NCI-H1417 treated with DMSO at 0.1 percent for 48 hours (cell line): ENCODE measurements around the gene RPUSD3.

ENCODE experiments used
- DNase-seq: peaks from one replicate; lab custom pipeline; 2025; lab: John Stamatoyannopoulos, UW

Gene RPUSD3

GRCh38 chr3:9831253-9831652 is 12.6 kb downstream of the RPUSD3 start:
- DNase-seq: no peak

GRCh38 chr3:9828801-9829755 is 14.7 kb downstream of the RPUSD3 start:
- DNase-seq: no peak

GRCh38 chr3:9826815-9827573 is 16.8 kb downstream of the RPUSD3 start:
- DNase-seq: no peak

DNA sequence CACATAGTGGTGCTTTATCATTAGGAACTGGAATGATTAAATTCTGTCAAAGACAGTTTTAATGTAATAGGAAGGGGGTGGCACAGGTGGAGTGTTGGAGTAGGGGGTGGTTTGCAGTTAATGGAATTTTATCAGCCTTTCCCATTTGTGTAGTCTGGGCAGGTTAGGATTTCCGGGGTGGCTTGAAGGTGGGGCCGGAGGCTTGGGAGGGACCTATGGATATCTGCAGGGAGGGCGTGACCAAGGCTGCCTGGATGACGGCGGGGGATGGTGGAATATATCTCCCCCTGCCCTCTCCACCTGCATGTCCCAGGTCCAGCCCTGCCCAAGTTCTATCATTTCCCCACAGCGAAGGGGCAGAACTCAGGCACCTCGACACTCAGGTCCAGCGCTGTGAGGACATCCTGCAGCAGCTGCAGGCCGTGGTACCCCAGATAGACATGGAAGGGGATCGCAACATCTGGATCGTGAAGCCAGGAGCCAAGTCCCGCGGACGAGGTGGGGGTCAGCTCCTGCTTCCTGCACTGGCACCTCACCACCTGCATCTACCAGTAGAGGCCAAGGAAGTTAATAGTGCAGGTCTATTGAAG is 18.3 kb downstream of the RPUSD3 start:
- no peak for DNase-seq

- DNase-seq: no peak
Observed at GRCh38 chr3:9820946-9821345, 22.9 kb downstream of the RPUSD3 start.

GRCh38 chr3:9820543-9820942 is 23.3 kb downstream of the RPUSD3 start:
- DNase-seq: no peak

DNA sequence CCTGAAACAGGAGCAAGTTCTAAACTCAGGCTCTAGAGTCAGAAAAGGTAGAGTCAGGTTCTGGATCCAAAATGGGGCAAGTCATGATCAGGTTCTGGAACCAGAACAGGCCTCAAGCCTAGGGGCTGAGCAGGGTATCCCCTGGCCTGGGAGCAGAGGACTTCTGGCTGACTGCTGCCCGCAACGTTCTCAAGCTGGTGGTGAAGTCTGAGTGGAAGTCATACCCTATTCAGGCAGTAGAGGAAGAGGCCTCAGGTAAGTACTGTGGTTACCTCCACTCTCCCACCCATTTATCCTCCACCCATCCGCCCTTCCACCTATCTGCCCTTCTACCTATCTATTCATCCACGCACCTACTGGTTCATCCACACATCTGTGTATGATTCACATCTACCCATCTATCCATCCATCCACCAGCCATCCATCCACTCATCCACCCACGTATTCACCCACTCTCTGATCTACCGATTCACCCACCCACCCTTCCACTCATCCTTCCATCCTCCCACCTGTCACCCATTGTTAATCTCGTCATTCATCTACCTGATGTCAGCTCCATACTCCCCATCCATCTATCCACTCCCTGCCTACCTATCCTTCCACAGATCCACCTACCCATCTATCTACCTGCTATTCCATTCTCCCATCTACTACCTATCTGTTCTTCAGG is 25.0 kb downstream of the RPUSD3 start:
- no peak for DNase-seq

DNA sequence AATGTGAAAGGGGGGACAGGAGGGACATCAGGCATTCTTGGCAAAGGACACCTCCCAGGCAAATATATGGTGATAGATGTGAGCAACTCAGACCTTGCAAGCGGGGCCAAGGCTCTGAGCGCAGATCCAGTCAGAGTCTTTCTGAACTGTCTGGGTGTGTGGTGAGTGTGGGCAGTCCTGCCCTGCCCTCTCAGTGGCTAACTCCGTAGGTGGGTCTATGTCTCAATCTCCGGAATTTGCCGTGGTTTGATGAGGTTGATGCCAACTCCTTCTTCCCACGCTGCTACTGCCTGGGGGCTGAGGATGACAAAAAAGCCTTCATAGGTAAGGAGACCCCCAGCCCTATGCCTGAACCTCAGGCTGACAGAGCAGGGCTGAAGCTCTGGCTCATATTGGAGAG is 26.4 kb downstream of the RPUSD3 start:
- no peak for DNase-seq

DNA sequence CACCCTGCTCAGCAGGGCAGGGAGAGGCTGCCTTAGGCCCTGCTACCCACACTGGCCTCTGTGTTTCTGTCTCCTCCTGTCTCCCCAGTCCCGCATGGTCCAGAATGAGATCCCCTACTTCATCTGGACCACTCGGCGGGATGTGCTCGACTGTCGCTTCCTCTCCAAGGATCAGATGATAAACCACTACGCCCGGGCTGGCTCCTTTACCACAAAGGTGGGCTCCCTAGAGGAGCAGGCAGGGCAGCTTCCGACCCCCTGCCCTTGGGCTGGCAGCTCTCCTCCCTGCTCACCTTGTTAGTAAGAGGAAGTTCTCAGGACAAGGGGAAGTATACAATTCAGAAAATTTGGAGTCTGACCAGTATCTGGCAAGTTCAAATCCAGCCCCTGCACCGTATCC is 27.8 kb downstream of the RPUSD3 start:
- no peak for DNase-seq

DNA sequence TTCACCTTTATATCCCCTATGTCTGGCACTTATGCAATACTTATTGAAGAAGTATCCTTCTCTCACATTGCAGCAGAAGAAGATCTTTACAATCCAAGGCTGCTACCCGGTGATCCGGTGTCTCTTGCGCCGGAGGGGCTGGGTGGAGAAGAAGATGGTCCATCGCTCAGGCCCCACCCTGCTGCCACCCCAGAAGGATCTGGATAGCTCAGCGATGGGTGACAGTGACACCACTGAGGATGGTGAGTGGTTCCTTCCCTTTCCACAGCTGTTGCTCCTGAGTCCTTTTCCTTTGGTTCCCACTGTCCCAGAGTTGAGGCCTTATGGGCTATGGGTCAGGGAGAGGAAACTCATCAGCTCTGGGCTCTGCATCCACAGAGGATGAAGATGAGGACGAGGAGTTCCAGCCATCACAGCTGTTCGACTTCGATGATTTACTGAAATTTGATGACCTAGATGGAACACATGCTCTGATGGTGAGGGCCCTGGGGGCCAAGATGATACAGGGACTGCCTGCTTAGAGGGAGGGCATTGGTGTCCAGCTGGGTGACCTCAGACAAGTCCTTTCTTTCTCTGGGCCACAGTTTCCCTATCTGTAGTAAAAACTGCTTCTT is 30.8 kb downstream of the RPUSD3 start:
- no peak for DNase-seq

- no peak for DNase-seq
Observed at GRCh38 chr3:9810846-9811245, 33.0 kb downstream of the RPUSD3 start.

GRCh38 chr3:9810433-9810770 is 33.4 kb downstream of the RPUSD3 start:
- DNase-seq: no peak

DNA sequence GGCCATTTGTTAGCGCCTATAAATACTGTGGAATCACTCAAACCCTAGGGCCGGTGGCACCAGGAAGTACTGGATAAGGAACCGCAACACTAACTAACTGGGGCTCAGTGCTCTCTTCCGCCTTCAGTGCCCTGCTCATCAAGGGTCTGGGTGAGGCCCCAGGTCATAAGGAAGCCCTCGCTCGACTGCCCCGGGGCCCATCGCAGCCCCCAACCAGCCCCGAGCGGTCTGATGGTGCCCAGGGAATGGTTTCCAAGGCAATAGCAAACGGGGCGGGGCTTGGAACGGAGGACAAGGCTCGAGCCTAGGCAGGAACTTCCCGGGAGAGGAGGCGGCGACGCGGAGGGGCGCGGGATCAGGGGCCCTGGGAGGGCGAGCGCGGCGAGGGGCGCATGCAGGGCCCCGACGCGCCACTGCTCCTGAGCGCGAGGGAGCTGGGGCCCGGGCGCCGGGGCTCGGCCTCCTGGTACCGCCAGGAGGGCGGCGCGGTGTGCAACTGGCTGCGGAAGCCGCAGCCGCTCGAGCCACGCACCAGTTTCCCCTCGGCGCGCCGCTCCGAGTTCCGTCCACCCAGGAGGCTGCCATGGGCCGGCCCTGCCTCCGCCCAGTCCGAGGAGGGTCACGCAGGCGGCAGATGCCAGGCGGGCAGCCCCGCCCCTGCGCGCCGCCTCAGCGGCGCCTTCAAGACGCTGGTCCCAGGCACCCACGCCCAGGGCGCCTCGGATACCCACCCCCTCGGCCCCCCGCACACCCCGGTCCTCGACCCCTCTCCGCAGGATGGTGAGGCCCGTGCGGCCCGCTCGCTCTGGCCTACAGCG is 34.0 kb downstream of the RPUSD3 start, which contains the start of gene TTLL3:
TTLL3 (plus strand) TSS at position 648 of the 818 bp plus-strand sequence. CDS start 400 bp downstream, outside the sequence.
- no peak for DNase-seq

- no peak for DNase-seq
Observed at GRCh38 chr3:9809239-9809614, 34.6 kb downstream of the RPUSD3 start.

GRCh38 chr3:9808345-9809037 is 35.3 kb downstream of the RPUSD3 start:
- no peak for DNase-seq

- no peak for DNase-seq
Observed at GRCh38 chr3:9807981-9808344, 35.8 kb downstream of the RPUSD3 start.

GRCh38 chr3:9806688-9807589 is 36.9 kb downstream of the RPUSD3 start:
- no peak for DNase-seq

GRCh38 chr3:9806137-9806536 is 37.7 kb downstream of the RPUSD3 start:
- DNase-seq: no peak

DNA sequence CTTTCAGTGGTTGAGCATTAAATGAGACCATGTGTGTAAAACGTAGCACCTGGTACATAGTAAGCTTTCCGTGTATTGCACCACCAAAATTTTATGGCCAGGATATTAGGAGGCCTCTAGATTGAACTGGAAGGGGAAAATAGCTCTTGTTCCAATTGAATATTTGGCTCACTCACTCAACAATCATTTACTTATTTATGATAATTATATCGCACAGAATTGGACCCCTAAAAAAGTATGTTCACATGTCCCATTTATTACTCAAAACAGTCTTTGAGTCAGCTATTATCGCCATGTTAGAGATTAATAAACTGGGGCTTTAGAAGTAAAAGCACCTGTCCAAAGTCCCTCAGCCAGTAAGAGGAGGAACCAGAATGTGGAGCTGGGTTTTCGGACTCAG is 38.8 kb downstream of the RPUSD3 start:
- no peak for DNase-seq
